KG1 (cell line): ENCODE data around the gene TST.

Experiments
- DNase-seq: peaks from one replicate; lab custom pipeline; 2025; lab: John Stamatoyannopoulos, UW

The TST gene

GRCh38 chr22:37019309-37020191 lies at the start of gene TST, which contains the start of gene MPST:
Gene TST, minus strand, starts transcription at chr22:37019447. Its CDS starts 715 bp downstream, at chr22:37018732.
Gene MPST, plus strand, starts transcription at chr22:37019742. Its CDS starts 95 bp downstream, at chr22:37019837.
- DNase-seq, result peak; percentile 62

GRCh38 chr22:37068859-37069258 lies 49.6 kb upstream of the TST start:
- DNase-seq, result no peak

- DNase-seq, result no peak
These were observed 48.2 kb upstream of the TST start for GRCh38 chr22:37067428-37067827.

- no peak for DNase-seq
These were observed 46.7 kb upstream of the TST start for GRCh38 chr22:37065961-37066360.

- no peak for DNase-seq
These were observed 45.9 kb upstream of the TST start for GRCh38 chr22:37065180-37065579.

- no peak for DNase-seq
These were observed 45.3 kb upstream of the TST start for GRCh38 chr22:37064553-37064952.

- DNase-seq, result no peak
These were observed 44.5 kb upstream of the TST start for GRCh38 chr22:37063431-37064420.

GRCh38 chr22:37062702-37063381 lies 43.6 kb upstream of the TST start:
- DNase-seq, result no peak

GRCh38 chr22:37062376-37062675 lies 43.1 kb upstream of the TST start:
- no peak for DNase-seq

GRCh38 chr22:37061611-37062375 lies 42.5 kb upstream of the TST start:
- no peak for DNase-seq

- DNase-seq, result no peak
These were observed 41.8 kb upstream of the TST start for GRCh38 chr22:37060801-37061610.

GRCh38 chr22:37059876-37060449 lies 40.7 kb upstream of the TST start:
- DNase-seq, result no peak

- DNase-seq, result no peak
These were observed 39.9 kb upstream of the TST start for GRCh38 chr22:37058917-37059701.

GRCh38 chr22:37057796-37058510 lies 38.7 kb upstream of the TST start:
- no peak for DNase-seq

- DNase-seq, result no peak
These were observed 38.0 kb upstream of the TST start for GRCh38 chr22:37057226-37057625.

- DNase-seq, result no peak
These were observed 37.0 kb upstream of the TST start for GRCh38 chr22:37056246-37056645.

GRCh38 chr22:37054600-37055365 lies 35.5 kb upstream of the TST start:
- no peak for DNase-seq

- no peak for DNase-seq
These were observed 34.8 kb upstream of the TST start for GRCh38 chr22:37054056-37054395.
